ENCODE measurements around the gene NINJ1.
"Not testable (repeated sequence)": the region's sequence is repeated elsewhere in the genome, so short reads cannot be mapped to it uniquely, and the experiment has no call there.

NINJ1 gene

GRCh38 chr9:93119703-93119952, 14.4 kb downstream of the NINJ1 start:
- no peak for ATAC-seq
- DNase-seq = no peak

- no peak for DNase-seq
These were observed 15.0 kb downstream of the NINJ1 start for GRCh38 chr9:93118863-93119702.

GRCh38 chr9:93117924-93118862, 15.9 kb downstream of the NINJ1 start:
- DNase-seq = no peak

More at GRCh38 chr9:93118863-93119702, 15.0 kb downstream of the NINJ1 start:
- no peak for ATAC-seq

GRCh38 chr9:93117521-93117920, 16.5 kb downstream of the NINJ1 start:
- ATAC-seq, DNase-seq: not testable (repeated sequence)

More at GRCh38 chr9:93117924-93118862, 15.9 kb downstream of the NINJ1 start:
- no peak for ATAC-seq

GRCh38 chr9:93116072-93116961, 17.7 kb downstream of the NINJ1 start:
- ATAC-seq = no peak
- no peak for DNase-seq

- DNase-seq = no peak
- no peak for ATAC-seq
These were observed 18.5 kb downstream of the NINJ1 start for GRCh38 chr9:93115486-93116071.

GRCh38 chr9:93114984-93115335, 19.1 kb downstream of the NINJ1 start:
- DNase-seq (no peak), ATAC-seq (no peak)

- no peak for ATAC-seq
- no peak for DNase-seq
These were observed 19.7 kb downstream of the NINJ1 start for GRCh38 chr9:93114169-93114983.

GRCh38 chr9:93112864-93113389, 21.1 kb downstream of the NINJ1 start:
- ATAC-seq = no peak
- no peak for DNase-seq

- DNase-seq = no peak
- no peak for ATAC-seq
These were observed 21.8 kb downstream of the NINJ1 start for GRCh38 chr9:93112116-93112863.

- no peak for DNase-seq
- ATAC-seq = no peak
These were observed 22.5 kb downstream of the NINJ1 start for GRCh38 chr9:93111371-93112115.

- no peak for ATAC-seq
These were observed 23.1 kb downstream of the NINJ1 start for GRCh38 chr9:93111001-93111370.

GRCh38 chr9:93110311-93110855, 23.7 kb downstream of the NINJ1 start:
- no peak for ATAC-seq
- DNase-seq = no peak

More at GRCh38 chr9:93111001-93111370, 23.1 kb downstream of the NINJ1 start:
- no peak for DNase-seq

- DNase-seq = peak; percentile 53
- peak; percentile 81 for ATAC-seq
These were observed 25.6 kb downstream of the NINJ1 start for GRCh38 chr9:93108291-93109041.

- DNase-seq (no peak), ATAC-seq (no peak)
These were observed 26.3 kb downstream of the NINJ1 start for GRCh38 chr9:93107825-93108161.

- DNase-seq (no peak), ATAC-seq (no peak)
These were observed 26.8 kb downstream of the NINJ1 start for GRCh38 chr9:93107151-93107824.

GRCh38 chr9:93105620-93106019, 28.4 kb downstream of the NINJ1 start:
- no peak for DNase-seq
- ATAC-seq = no peak

- not testable (repeated sequence) for ATAC-seq, DNase-seq
These were observed 33.0 kb downstream of the NINJ1 start for GRCh38 chr9:93101086-93101485.

Data from stimulated activated naive CD8-positive, alpha-beta T cell treated with anti-CD3 and anti-CD28 coated beads, Interleukin-15, Interleukin-2, amounts not matched to agents 100 U/mL and 50 U/mL, for 24 hours (primary cell).